Endodermal cell (in vitro differentiated cells): ENCODE measurements around the gene HYDIN. TPM values are rescaled to one million over a fixed set of nuclear protein-coding genes. Genes with fewer than 3 reads are reported as not detected.

ENCODE experiments used
- DNase-seq: peaks from one replicate; pipeline ENCODE4 v3.0.0-alpha.2; 2017
- H3K27ac ChIP-seq: 2 replicates; pipeline ENCODE4 v1.5.1; 2013; ENCODE audit warnings: mild to moderate bottlenecking, low read depth, low read length, moderate library complexity
- H3K27me3 ChIP-seq: 2 replicates; pipeline ENCODE4 v1.6.1; 2013; ENCODE audit warnings: mild to moderate bottlenecking, low read length, moderate library complexity; ENCODE audit not compliant: insufficient read depth, control insufficient read depth, poor library complexity, severe bottlenecking
- H3K36me3 ChIP-seq: 2 replicates; pipeline ENCODE4 v1.7.0; 2013; ENCODE audit warnings: mild to moderate bottlenecking, low read length, moderate library complexity; ENCODE audit not compliant: control insufficient read depth, insufficient read depth
- H3K4me1 ChIP-seq: one replicate; pipeline ENCODE4 v1.7.0; 2013; ENCODE audit warnings: low read length; ENCODE audit not compliant: control insufficient read depth, insufficient read depth
- H3K4me3 ChIP-seq: 2 replicates; pipeline ENCODE4 v1.5.1; 2013; ENCODE audit warnings: mild to moderate bottlenecking, low read length, moderate library complexity
- H3K9ac ChIP-seq: 2 replicates; pipeline ENCODE4 v1.6.1; 2013; ENCODE audit warnings: mild to moderate bottlenecking, low read length, moderate library complexity; ENCODE audit not compliant: poor library complexity, severe bottlenecking; ENCODE audit errors: extremely low read depth
- H3K9me3 ChIP-seq: 2 replicates; pipeline ENCODE4 v1.6.1; 2013; ENCODE audit warnings: mild to moderate bottlenecking, low read length, moderate library complexity; ENCODE audit not compliant: control insufficient read depth
- H3K27ac Mint-ChIP-seq: 2 replicates; pipeline ENCODE4 v1.8.0; 2020; ENCODE audit warnings: mixed read lengths
- H3K27me3 Mint-ChIP-seq: 2 replicates; pipeline ENCODE4 v1.8.0; 2021; ENCODE audit warnings: mild to moderate bottlenecking, mixed read lengths; ENCODE audit not compliant: insufficient read depth
- H3K36me3 Mint-ChIP-seq: 2 replicates; pipeline ENCODE4 v1.8.0; 2020; ENCODE audit warnings: low read depth, mixed read lengths
- H3K4me1 Mint-ChIP-seq: 2 replicates; pipeline ENCODE4 v1.8.0; 2020; ENCODE audit warnings: mixed read lengths
- H3K4me3 Mint-ChIP-seq: 2 replicates; pipeline ENCODE4 v1.8.0; 2020; ENCODE audit warnings: mild to moderate bottlenecking, moderate library complexity, mixed read lengths
- H3K9me3 Mint-ChIP-seq: 2 replicates; pipeline ENCODE4 v1.8.0; 2020; ENCODE audit warnings: mild to moderate bottlenecking, mixed read lengths
- CTCF ChIP-seq: fragments of 200-600 bp; sonication (generic); conservative IDR thresholded peaks from 2 replicates; pipeline ENCODE4 v1.5.0; 2021; ENCODE audit warnings: antibody characterized with exemption, mild to moderate bottlenecking
- WGBS, 2 experiments: methylation state at CpG; one replicate each; pipeline versions ENCODE4 v1.1.5 to v1.1.7; 2013; ENCODE audit warnings: missing lambda C conversion rate in 2 of 2, mixed read lengths in 1 of 2; ENCODE audit not compliant: insufficient coverage in 1 of 2, insufficient read length in 1 of 2; 5-methylcytosine and 5-hydroxymethylcytosine counted together
- total RNA-seq, 2 donors: library from RNA; stranded (reverse); fragmentation: NEBNext Ultra II Directional in 1 of 2; extraction: Animal tissue kit (Norgen Biotek cat#: 25700) in 1 of 2; gene quantifications; 2 replicates in 1 of 2; 3 replicates in 1 of 2; pipeline ENCODE4 v1.2.1, GENCODE V29; 2021

HYDIN gene
- total RNA-seq, 2 donors from 2014 or later, result 6.4 to 7.7 TPM

GRCh38 chr16:71198408-71198807 lies 32.1 kb downstream of the HYDIN start:
- 97% methylated on average over 1 of the region's 1 CpG; no CpG with 5 or more reads in 1 of the 2 experiments for WGBS, 2 experiments
- TF ChIP-seq CTCF, result no peak

DNA sequence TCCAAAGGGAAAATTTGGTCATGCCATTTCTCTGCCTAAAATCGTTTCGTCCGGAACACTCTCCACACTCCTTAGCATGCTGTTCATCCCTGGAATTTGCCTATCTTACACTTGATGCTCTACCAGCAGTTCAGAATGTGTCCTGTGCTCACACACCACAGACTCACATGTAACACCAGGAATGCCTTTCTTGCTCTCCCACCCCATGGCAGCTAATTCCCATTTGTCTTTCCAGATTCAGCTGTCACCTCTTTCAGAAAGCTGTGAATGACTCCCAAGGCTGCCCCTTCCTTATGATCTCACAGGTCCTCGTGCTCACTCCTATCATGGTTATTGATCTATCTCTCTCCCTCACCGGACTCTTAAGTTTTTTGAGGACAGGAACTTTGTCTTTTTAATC lies 38.1 kb downstream of the HYDIN start:
- Mint-ChIP-seq H3K4me3 (no peak overlapping the region), H3K9me3 (no peaks in the 10 kb centered on the region), H3K4me1 (peaks cover 3% of the 10 kb centered on the region), H3K27me3 (no peaks in the 10 kb centered on the region), H3K27ac (no peak overlapping the region), H3K36me3 (no peaks in the 10 kb centered on the region)
- WGBS, 2 experiments, result 82 to 86% methylated on average over 4 to 5 of the region's 5 CpGs
- H3K27ac ChIP-seq, result no peak overlapping the region
- no peak for DNase-seq
- no peaks in the 10 kb centered on the region for H3K27me3 ChIP-seq
- H3K9me3 ChIP-seq, result no peaks in the 10 kb centered on the region
- H3K9ac ChIP-seq, result no peak overlapping the region
- no peak overlapping the region for H3K4me3 ChIP-seq
- no peak for TF ChIP-seq CTCF
- H3K4me1 ChIP-seq, result no peaks in the 10 kb centered on the region
- H3K36me3 ChIP-seq, result no peaks in the 10 kb centered on the region

More at GRCh38 chr16:71198408-71198807, 32.1 kb downstream of the HYDIN start:
- H3K9ac ChIP-seq, result no peak overlapping the region
- H3K4me1 Mint-ChIP-seq, result peaks cover 3% of the 10 kb centered on the region
- H3K27me3 Mint-ChIP-seq, result no peaks in the 10 kb centered on the region
- peaks cover 12% of the 10 kb centered on the region for H3K9me3 Mint-ChIP-seq
- no peaks in the 10 kb centered on the region for H3K36me3 Mint-ChIP-seq
- H3K4me1 ChIP-seq, result no peaks in the 10 kb centered on the region
- peaks cover 10% of the 10 kb centered on the region for H3K9me3 ChIP-seq
- DNase-seq, result no peak
- H3K4me3 ChIP-seq, result no peak overlapping the region
- no peak overlapping the region for H3K27ac Mint-ChIP-seq
- H3K36me3 ChIP-seq, result no peaks in the 10 kb centered on the region
- H3K27me3 ChIP-seq, result no peaks in the 10 kb centered on the region
- no peak overlapping the region for H3K27ac ChIP-seq
- H3K4me3 Mint-ChIP-seq, result no peak overlapping the region

- H3K4me3 Mint-ChIP-seq, result no peak overlapping the region
- H3K27me3 Mint-ChIP-seq, result no peaks in the 10 kb centered on the region
- Histone ChIP-seq H3K36me3 (no peaks in the 10 kb centered on the region), H3K9ac (no peak overlapping the region), H3K27ac (no peak overlapping the region), H3K27me3 (no peaks in the 10 kb centered on the region), H3K9me3 (no peaks in the 10 kb centered on the region), H3K4me1 (no peaks in the 10 kb centered on the region), H3K4me3 (no peak overlapping the region)
- H3K27ac Mint-ChIP-seq, result no peak overlapping the region
- peaks cover 5% of the 10 kb centered on the region for H3K36me3 Mint-ChIP-seq
- DNase-seq, result no peak
- 87 to 98% methylated on average over 8 to 9 of the region's 9 CpGs for WGBS, 2 experiments
- TF ChIP-seq CTCF, result no peak
- H3K4me1 Mint-ChIP-seq, result no peaks in the 10 kb centered on the region
- peaks cover 1% of the 10 kb centered on the region for H3K9me3 Mint-ChIP-seq
These were observed 41.4 kb downstream of the HYDIN start for GRCh38 chr16:71188956-71189712.
